GM06990 (cell line): ENCODE data around the gene KREMEN2.

Source experiments
- DNase-seq: peaks from one replicate; pipeline ENCODE4 v3.0.0-alpha.2; 2011; ENCODE audit not compliant: insufficient read length; ENCODE audit errors: extremely low read depth
- H3K27me3 ChIP-seq: replicated peaks from 2 replicates; pipeline ENCODE4 v1.6.0; 2011; ENCODE audit warnings: low read length; ENCODE audit not compliant: control insufficient read depth, insufficient read depth
- H3K36me3 ChIP-seq: 2 replicates; pipeline ENCODE4 v1.5.1; 2011; ENCODE audit warnings: low read length; ENCODE audit not compliant: control insufficient read depth, insufficient read depth
- H3K4me3 ChIP-seq: replicated peaks from 2 replicates; pipeline ENCODE4 v1.5.1; 2011; ENCODE audit warnings: low read depth, mild to moderate bottlenecking, control low read depth, low read length
- CTCF ChIP-seq: IDR thresholded peaks from 2 replicates; pipeline ENCODE4 v1.5.1; 2011; ENCODE audit warnings: low read length, control low read depth, mild to moderate bottlenecking, inconsistent platforms; ENCODE audit not compliant: insufficient read depth, poor library complexity, severe bottlenecking

Gene KREMEN2

GRCh38 chr16:2990891-2991290 lies 26.8 kb downstream of the KREMEN2 start:
- H3K27me3 ChIP-seq, result no peaks in the 10 kb centered on the region; the same call in 1 of the 2 replicates
- H3K4me3 ChIP-seq, result no peak overlapping the region
- TF ChIP-seq CTCF, result no peak
- no peaks in the 10 kb centered on the region for H3K36me3 ChIP-seq
- DNase-seq, result no peak

- TF ChIP-seq CTCF, result no peak
- Histone ChIP-seq H3K27me3 (no peaks in the 10 kb centered on the region; the same call in 1 of the 2 replicates), H3K4me3 (no peak overlapping the region), H3K36me3 (no peaks in the 10 kb centered on the region)
- DNase-seq, result no peak
These were observed 27.6 kb downstream of the KREMEN2 start for GRCh38 chr16:2991566-2992261.

- DNase-seq, result no peak
- Histone ChIP-seq H3K36me3 (no peaks in the 10 kb centered on the region), H3K27me3 (no peaks in the 10 kb centered on the region; the same call in 1 of the 2 replicates), H3K4me3 (no peak overlapping the region)
- TF ChIP-seq CTCF, result no peak
These were observed 28.5 kb downstream of the KREMEN2 start for GRCh38 chr16:2992383-2993081.

- DNase-seq, result no peak
- H3K4me3 ChIP-seq, result no peak overlapping the region
- TF ChIP-seq CTCF, result no peak
- H3K36me3 ChIP-seq, result no peaks in the 10 kb centered on the region
- peaks cover 1% of the 10 kb centered on the region for H3K27me3 ChIP-seq
These were observed 32.2 kb downstream of the KREMEN2 start for GRCh38 chr16:2996298-2996697.

GRCh38 chr16:2999929-3000328 lies 35.9 kb downstream of the KREMEN2 start:
- Histone ChIP-seq H3K27me3 (peaks cover 1% of the 10 kb centered on the region), H3K36me3 (no peaks in the 10 kb centered on the region), H3K4me3 (no peak overlapping the region)
- DNase-seq, result no peak
- TF ChIP-seq CTCF, result no peak
